Epidermal melanocyte (primary cell): ENCODE results near the gene SLC25A4.

Experiments
- DNase-seq: peaks from one replicate; pipeline ENCODE4 v3.0.0; 2011; ENCODE audit warnings: low spot score; ENCODE audit not compliant: insufficient read length

The SLC25A4 gene

GRCh38 chr4:185119927-185120630 is 23.0 kb upstream of the SLC25A4 start:
- DNase-seq = no peak

GRCh38 chr4:185120631-185120946 is 22.5 kb upstream of the SLC25A4 start:
- DNase-seq = no peak

- DNase-seq = no peak
These were observed 20.3 kb upstream of the SLC25A4 start for GRCh38 chr4:185122681-185123345.

GRCh38 chr4:185124006-185124405 is 19.1 kb upstream of the SLC25A4 start:
- DNase-seq = no peak

GRCh38 chr4:185127021-185127925 is 15.8 kb upstream of the SLC25A4 start:
- DNase-seq = no peak

GRCh38 chr4:185128272-185129119 is 14.6 kb upstream of the SLC25A4 start:
- DNase-seq = no peak

- DNase-seq = peak; percentile 71
These were observed 8.7 kb upstream of the SLC25A4 start for GRCh38 chr4:185134307-185134869.

GRCh38 chr4:185137233-185137925 is 5.7 kb upstream of the SLC25A4 start:
- DNase-seq = no peak

GRCh38 chr4:185138161-185138560 is 4.9 kb upstream of the SLC25A4 start:
- no peak for DNase-seq

GRCh38 chr4:185139736-185140135 is 3.3 kb upstream of the SLC25A4 start:
- no peak for DNase-seq

- DNase-seq = no peak
These were observed 1.3 kb upstream of the SLC25A4 start for GRCh38 chr4:185141777-185142176.

GRCh38 chr4:185142564-185142911 is 528 bp upstream of the SLC25A4 start:
- DNase-seq = no peak

GRCh38 chr4:185143601-185143969 is 519 bp downstream of the SLC25A4 start:
- DNase-seq = no peak

GRCh38 chr4:185144601-185145240 is 1.7 kb downstream of the SLC25A4 start:
- DNase-seq = no peak

- no peak for DNase-seq
These were observed 2.5 kb downstream of the SLC25A4 start for GRCh38 chr4:185145572-185145971.

GRCh38 chr4:185149392-185149791 is 6.3 kb downstream of the SLC25A4 start:
- DNase-seq = no peak

- DNase-seq = no peak
These were observed 8.2 kb downstream of the SLC25A4 start for GRCh38 chr4:185151296-185151695.

- no peak for DNase-seq
These were observed 22.6 kb downstream of the SLC25A4 start for GRCh38 chr4:185165605-185166063.

GRCh38 chr4:185167234-185167633 is 24.2 kb downstream of the SLC25A4 start:
- DNase-seq = no peak
